ENCODE measurements around the gene PIP5K1B.
"Not testable (repeated sequence)": the region's sequence is repeated elsewhere in the genome, so short reads cannot be mapped to it uniquely, and the experiment has no call there.

PIP5K1B gene

GRCh38 chr9:69047371-69047770, 342.3 kb downstream of the PIP5K1B start:
- TF ChIP-seq POLR2A (IDR thresholded peaks at IDR 0.05; ENCODE audit: low read depth, low read length) (no peak), TAF1 (IDR thresholded peaks at IDR 0.05; ENCODE audit: borderline replicate concordance, low read depth, low read length) (no peak), POLR2AphosphoS5 (IDR thresholded peaks at IDR 0.05; ENCODE audit: low read depth, low read length) (no peak)
- DNase-seq (ENCODE audit: insufficient read length) (no peak), FAIRE-seq (no peak)

GRCh38 chr9:69049094-69049493, 344.1 kb downstream of the PIP5K1B start:
- no peak for TF ChIP-seq POLR2A (IDR thresholded peaks at IDR 0.05; ENCODE audit: low read depth, low read length)
- TF ChIP-seq TAF1 (IDR thresholded peaks at IDR 0.05; ENCODE audit: borderline replicate concordance, low read depth, low read length), result no peak
- no peak for TF ChIP-seq POLR2AphosphoS5 (IDR thresholded peaks at IDR 0.05; ENCODE audit: low read depth, low read length)
- FAIRE-seq (no peak), DNase-seq (ENCODE audit: insufficient read length) (no peak)

- FAIRE-seq; DNase-seq (ENCODE audit: insufficient read length): not testable (repeated sequence)
Measured at GRCh38 chr9:69050936-69051335, 345.9 kb downstream of the PIP5K1B start.

GRCh38 chr9:69054989-69055388, 349.9 kb downstream of the PIP5K1B start:
- DNase-seq (ENCODE audit: insufficient read length), result no peak
- no peak for FAIRE-seq
- no peak for TF ChIP-seq TAF1 (IDR thresholded peaks at IDR 0.05; ENCODE audit: borderline replicate concordance, low read depth, low read length)
- TF ChIP-seq POLR2A (IDR thresholded peaks at IDR 0.05; ENCODE audit: low read depth, low read length), result no peak
- TF ChIP-seq POLR2AphosphoS5 (IDR thresholded peaks at IDR 0.05; ENCODE audit: low read depth, low read length), result no peak

GRCh38 chr9:69056191-69056815, 351.3 kb downstream of the PIP5K1B start:
- FAIRE-seq, result no peak

GRCh38 chr9:69058101-69058500, 353.1 kb downstream of the PIP5K1B start:
- TF ChIP-seq POLR2A (IDR thresholded peaks at IDR 0.05; ENCODE audit: low read depth, low read length) (no peak), POLR2AphosphoS5 (IDR thresholded peaks at IDR 0.05; ENCODE audit: low read depth, low read length) (no peak), TAF1 (IDR thresholded peaks at IDR 0.05; ENCODE audit: borderline replicate concordance, low read depth, low read length) (no peak)
- DNase-seq (ENCODE audit: insufficient read length), result no peak
- no peak for FAIRE-seq

More at GRCh38 chr9:69056191-69056815, 351.3 kb downstream of the PIP5K1B start:
- DNase-seq (ENCODE audit: insufficient read length), result no peak
- TF ChIP-seq TAF1 (IDR thresholded peaks at IDR 0.05; ENCODE audit: borderline replicate concordance, low read depth, low read length) (no peak), POLR2A (IDR thresholded peaks at IDR 0.05; ENCODE audit: low read depth, low read length) (no peak)
